Nephron progenitor cell (in vitro differentiated cells): ENCODE results near the gene PCIF1.
"Not testable (repeated sequence)": the region's sequence is repeated elsewhere in the genome, so short reads cannot be mapped to it uniquely, and the experiment has no call there.

Experiments
- DNase-seq: peaks from one replicate; pipeline ENCODE4 v3.0.0; 2021
- H3K27ac Mint-ChIP-seq: 2 replicates; pipeline ENCODE4 v1.8.0; 2021; ENCODE audit warnings: mild to moderate bottlenecking, moderate library complexity, mixed read lengths
- H3K27me3 Mint-ChIP-seq: 2 replicates; pipeline ENCODE4 v1.8.0; 2021; ENCODE audit warnings: mild to moderate bottlenecking, low read depth, mixed read lengths; ENCODE audit not compliant: poor library complexity
- H3K36me3 Mint-ChIP-seq: 2 replicates; pipeline ENCODE4 v1.8.0; 2021; ENCODE audit warnings: low read depth, mixed read lengths
- H3K4me1 Mint-ChIP-seq: 2 replicates; pipeline ENCODE4 v1.8.0; 2021; ENCODE audit warnings: mixed read lengths
- H3K4me3 Mint-ChIP-seq: 2 replicates; pipeline ENCODE4 v1.8.0; 2021; ENCODE audit warnings: mild to moderate bottlenecking, moderate library complexity, mixed read lengths
- H3K9me3 Mint-ChIP-seq: 2 replicates; pipeline ENCODE4 v1.8.0; 2021; ENCODE audit warnings: mild to moderate bottlenecking, moderate library complexity, mixed read lengths
- CTCF ChIP-seq: fragments of 200-600 bp; sonication (generic); IDR thresholded peaks from 2 replicates; pipeline ENCODE4 v1.5.0; 2021; ENCODE audit warnings: antibody characterized with exemption

Gene PCIF1

GRCh38 chr20:45927071-45927878 lies 7.2 kb upstream of the PCIF1 start:
- H3K4me3 Mint-ChIP-seq: no peak overlapping the region
- H3K27me3 Mint-ChIP-seq: no peaks in the 10 kb centered on the region
- H3K9me3 Mint-ChIP-seq: no peaks in the 10 kb centered on the region
- peaks cover 3% of the 10 kb centered on the region for H3K36me3 Mint-ChIP-seq
- TF ChIP-seq CTCF: no peak
- DNase-seq: no peak
- H3K27ac Mint-ChIP-seq: peak overlapping the region; percentile 69
- H3K4me1 Mint-ChIP-seq: peaks cover 33% of the 10 kb centered on the region

- peaks cover 23% of the 10 kb centered on the region for H3K4me1 Mint-ChIP-seq
- not testable (repeated sequence) for H3K4me3 Mint-ChIP-seq, DNase-seq, H3K27ac Mint-ChIP-seq, H3K27me3 Mint-ChIP-seq, H3K36me3 Mint-ChIP-seq, H3K9me3 Mint-ChIP-seq
These were observed 2.8 kb upstream of the PCIF1 start for GRCh38 chr20:45931680-45932079.

GRCh38 chr20:45933266-45934045 lies 1.0 kb upstream of the PCIF1 start:
- H3K9me3 Mint-ChIP-seq: no peaks in the 10 kb centered on the region
- peak overlapping the region; percentile 97 for H3K4me3 Mint-ChIP-seq
- peaks cover 18% of the 10 kb centered on the region for H3K36me3 Mint-ChIP-seq
- DNase-seq: peak; percentile 64
- peak overlapping the region; percentile 100 for H3K27ac Mint-ChIP-seq
- TF ChIP-seq CTCF: no peak
- no peaks in the 10 kb centered on the region for H3K27me3 Mint-ChIP-seq
- peaks cover 32% of the 10 kb centered on the region for H3K4me1 Mint-ChIP-seq

GRCh38 chr20:45934046-45934585 lies 367 bp upstream of the PCIF1 start:
- H3K4me1 Mint-ChIP-seq: peaks cover 32% of the 10 kb centered on the region
- peak; percentile 74 for DNase-seq
- H3K27me3 Mint-ChIP-seq: no peaks in the 10 kb centered on the region
- peak overlapping the region; percentile 97 for H3K4me3 Mint-ChIP-seq
- peaks cover 22% of the 10 kb centered on the region for H3K36me3 Mint-ChIP-seq
- peak overlapping the region; percentile 100 for H3K27ac Mint-ChIP-seq
- TF ChIP-seq CTCF: no peak
- no peaks in the 10 kb centered on the region for H3K9me3 Mint-ChIP-seq

GRCh38 chr20:45935416-45936046 lies 1.0 kb downstream of the PCIF1 start:
- Mint-ChIP-seq H3K4me3 (peak overlapping the region; percentile 97), H3K9me3 (no peaks in the 10 kb centered on the region), H3K36me3 (peaks cover 34% of the 10 kb centered on the region), H3K27me3 (no peaks in the 10 kb centered on the region), H3K27ac (peak overlapping the region; percentile 98), H3K4me1 (peaks cover 38% of the 10 kb centered on the region)
- DNase-seq: no peak
- no peak for TF ChIP-seq CTCF

- no peak for DNase-seq
- Mint-ChIP-seq H3K27ac (no peak overlapping the region), H3K4me3 (peak overlapping the region; percentile 63), H3K9me3 (no peaks in the 10 kb centered on the region), H3K36me3 (peaks cover 30% of the 10 kb centered on the region), H3K27me3 (no peaks in the 10 kb centered on the region), H3K4me1 (peaks cover 33% of the 10 kb centered on the region)
- no peak for TF ChIP-seq CTCF
These were observed 3.3 kb downstream of the PCIF1 start for GRCh38 chr20:45937765-45938164.
